GM23248 (cell line): ENCODE results near the gene DPP10. TPM values are rescaled to one million over a fixed set of nuclear protein-coding genes. Genes with fewer than 3 reads are reported as not detected.

Source experiments
- DNase-seq: peaks from one replicate; pipeline ENCODE4 v3.0.0-alpha.2; 2015
- H2AFZ ChIP-seq: fragments of 200-600 bp; sonication (generic); 2 replicates; pipeline ENCODE4 v1.6.1; 2016; ENCODE audit warnings: antibody characterized with exemption
- H3F3A ChIP-seq: fragments of 200-600 bp; sonication (generic); 2 replicates; pipeline ENCODE4 v1.6.1; 2016; ENCODE audit warnings: mild to moderate bottlenecking, antibody characterized with exemption, mixed run types; ENCODE audit not compliant: insufficient read depth
- H3K27ac ChIP-seq: fragments of 200-600 bp; sonication (generic); 2 replicates; pipeline ENCODE4 v1.5.1; 2016; ENCODE audit warnings: mild to moderate bottlenecking
- H3K27me3 ChIP-seq: fragments of 200-600 bp; sonication (generic); replicated peaks from 2 replicates; pipeline ENCODE4 v1.6.1; 2016; ENCODE audit warnings: mild to moderate bottlenecking; ENCODE audit not compliant: insufficient read depth
- H3K36me3 ChIP-seq: fragments of 200-600 bp; sonication (generic); 2 replicates; pipeline ENCODE4 v1.6.1; 2016; ENCODE audit warnings: low read depth, mild to moderate bottlenecking
- H3K4me1 ChIP-seq: fragments of 200-600 bp; sonication (generic); 2 replicates; pipeline ENCODE4 v1.6.1; 2016; ENCODE audit warnings: mild to moderate bottlenecking; ENCODE audit not compliant: insufficient read depth
- H3K4me2 ChIP-seq: fragments of 200-600 bp; sonication (generic); one replicate; pipeline ENCODE4 v1.6.1; 2016; ENCODE audit warnings: mild to moderate bottlenecking; ENCODE audit not compliant: unreplicated experiment
- H3K4me3 ChIP-seq: fragments of 200-600 bp; sonication (generic); 2 replicates; pipeline ENCODE4 v1.5.1; 2016; ENCODE audit warnings: mild to moderate bottlenecking
- H3K79me2 ChIP-seq: fragments of 200-600 bp; sonication (generic); 2 replicates; pipeline ENCODE4 v1.6.1; 2016; ENCODE audit warnings: mild to moderate bottlenecking; ENCODE audit not compliant: insufficient read depth
- H3K9ac ChIP-seq: fragments of 200-600 bp; sonication (generic); 2 replicates; pipeline ENCODE4 v1.6.1; 2016; ENCODE audit warnings: mild to moderate bottlenecking
- H3K9me2 ChIP-seq: fragments of 200-600 bp; sonication (generic); 2 replicates; pipeline ENCODE4 v1.6.1; 2016; ENCODE audit warnings: mixed run types, mild to moderate bottlenecking, moderate library complexity; ENCODE audit not compliant: insufficient read depth
- H3K9me3 ChIP-seq: fragments of 200-600 bp; sonication (generic); one replicate; pipeline ENCODE4 v1.6.1; 2017; ENCODE audit warnings: low read depth
- H4K20me1 ChIP-seq: fragments of 200-600 bp; sonication (generic); 2 replicates; pipeline ENCODE4 v1.6.0; 2016; ENCODE audit not compliant: insufficient read depth
- EZH2 ChIP-seq: fragments of 200-600 bp; sonication (generic); IDR thresholded peaks from 2 replicates; pipeline ENCODE4 v1.6.1; 2018; ENCODE audit warnings: antibody characterized with exemption, mild to moderate bottlenecking; ENCODE audit not compliant: insufficient read depth, poor library complexity, severe bottlenecking
- EZH2phosphoT487 ChIP-seq: fragments of 200-600 bp; sonication (generic); IDR thresholded peaks from 2 replicates; pipeline ENCODE4 v1.6.1; 2018; ENCODE audit warnings: antibody characterized with exemption, moderate library complexity, mild to moderate bottlenecking, low read depth; ENCODE audit not compliant: insufficient read depth
- whole genome bisulfite sequencing, 2 experiments: methylation state at CpG; one replicate each; pipeline ENCODE4 v1.1.6; 2015 to 2017; ENCODE audit warnings: low lambda C conversion rate in 2 of 2, low coverage in 1 of 2; ENCODE audit errors: missing lambda C conversion rate in 2 of 2; 5-methylcytosine and 5-hydroxymethylcytosine counted together
- in situ Hi-C: fragments of 300-500 bp; cut with MboI; formaldehyde crosslinking; loops from 2 replicates; pipeline ENCODE4 v1.15.0; 2020
- polyA plus RNA-seq: library from polyadenylated mRNA; unstranded; fragments of >200 nt; fragmentation: Nextera tagmentation; extraction: Ambion mirVana; gene quantifications from 2 replicates; pipeline ENCODE4 v1.2.1, GENCODE V29; 2016
- total RNA-seq: library from RNA; depleted of rRNA; stranded (reverse); fragments of >200 nt; shearing (Covaris generic); gene quantifications from 2 replicates; pipeline ENCODE4 v1.2.3, GENCODE V29; 2014

Gene DPP10
- total and polyA plus RNA-seq, 2 experiments from 2014 or later = not detected

- Histone ChIP-seq H4K20me1 (no peaks in the 10 kb centered on the region), H3K9me2 (no peaks in the 10 kb centered on the region), H3K9ac (no peak overlapping the region), H3K4me3 (no peak overlapping the region), H3K4me1 (no peaks in the 10 kb centered on the region), H3K79me2 (no peaks in the 10 kb centered on the region), H3K4me2 (no peak overlapping the region), H3K36me3 (no peaks in the 10 kb centered on the region), H3K27me3 (no peaks in the 10 kb centered on the region), H3F3A (no peaks in the 10 kb centered on the region), H3K27ac (no peak overlapping the region), H2AFZ (no peak overlapping the region), H3K9me3 (no peaks in the 10 kb centered on the region)
- DNase-seq = no peak
- no peak for TF ChIP-seq EZH2phosphoT487
- TF ChIP-seq EZH2 = no peak
- in situ Hi-C loops = no loop called here
- 38 to 54% methylated on average over 3 of the region's 3 CpGs for WGBS, 2 experiments
Measured at GRCh38 chr2:114922076-114922475, 479.6 kb downstream of the DPP10 start.

- Histone ChIP-seq H4K20me1 (no peaks in the 10 kb centered on the region), H3K4me1 (no peaks in the 10 kb centered on the region), H3K9ac (no peak overlapping the region), H2AFZ (no peak overlapping the region), H3K9me3 (no peaks in the 10 kb centered on the region), H3K4me2 (no peak overlapping the region), H3K36me3 (no peaks in the 10 kb centered on the region), H3K9me2 (no peaks in the 10 kb centered on the region), H3K27me3 (no peaks in the 10 kb centered on the region), H3K27ac (no peak overlapping the region), H3K79me2 (no peaks in the 10 kb centered on the region), H3F3A (no peaks in the 10 kb centered on the region), H3K4me3 (no peak overlapping the region)
- in situ Hi-C loops = no loop called here
- WGBS, 2 experiments = 18 to 20% methylated on average over 10 of the region's 10 CpGs
- TF ChIP-seq EZH2phosphoT487 (no peak), EZH2 (no peak)
- DNase-seq = no peak
Measured at GRCh38 chr2:114925296-114926255, 483.1 kb downstream of the DPP10 start.

- Histone ChIP-seq H4K20me1 (no peaks in the 10 kb centered on the region), H3K79me2 (no peaks in the 10 kb centered on the region), H3K4me1 (no peaks in the 10 kb centered on the region), H3K36me3 (no peaks in the 10 kb centered on the region), H3K9me2 (no peaks in the 10 kb centered on the region), H3K27ac (no peak overlapping the region), H3K9me3 (no peaks in the 10 kb centered on the region), H3K4me2 (no peak overlapping the region), H3K27me3 (no peaks in the 10 kb centered on the region), H3K9ac (no peak overlapping the region), H2AFZ (no peak overlapping the region), H3F3A (no peaks in the 10 kb centered on the region), H3K4me3 (no peak overlapping the region)
- in situ Hi-C loops = no loop called here
- TF ChIP-seq EZH2 (no peak), EZH2phosphoT487 (no peak)
- WGBS, 2 experiments = 15 to 27% methylated on average over 4 of the region's 4 CpGs
- no peak for DNase-seq
Measured at GRCh38 chr2:114926303-114926702, 483.9 kb downstream of the DPP10 start.

- TF ChIP-seq EZH2phosphoT487 (no peak), EZH2 (no peak)
- Histone ChIP-seq H3F3A (no peaks in the 10 kb centered on the region), H3K27me3 (no peaks in the 10 kb centered on the region), H3K9ac (no peak overlapping the region), H2AFZ (no peak overlapping the region), H3K4me1 (no peaks in the 10 kb centered on the region), H3K36me3 (no peaks in the 10 kb centered on the region), H4K20me1 (no peaks in the 10 kb centered on the region), H3K79me2 (no peaks in the 10 kb centered on the region), H3K9me2 (no peaks in the 10 kb centered on the region), H3K27ac (no peak overlapping the region), H3K4me2 (no peak overlapping the region), H3K4me3 (no peak overlapping the region), H3K9me3 (no peaks in the 10 kb centered on the region)
- no peak for DNase-seq
- WGBS, 2 experiments = 18 to 22% methylated on average over 7 of the region's 7 CpGs
- in situ Hi-C loops = no loop called here
Measured at GRCh38 chr2:114929225-114929624, 486.8 kb downstream of the DPP10 start.
